ENCODE data around the gene DIAPH2.
"Not testable (repeated sequence)": the region's sequence is repeated elsewhere in the genome, so short reads cannot be mapped to it uniquely, and the experiment has no call there.

DIAPH2 gene

DNA sequence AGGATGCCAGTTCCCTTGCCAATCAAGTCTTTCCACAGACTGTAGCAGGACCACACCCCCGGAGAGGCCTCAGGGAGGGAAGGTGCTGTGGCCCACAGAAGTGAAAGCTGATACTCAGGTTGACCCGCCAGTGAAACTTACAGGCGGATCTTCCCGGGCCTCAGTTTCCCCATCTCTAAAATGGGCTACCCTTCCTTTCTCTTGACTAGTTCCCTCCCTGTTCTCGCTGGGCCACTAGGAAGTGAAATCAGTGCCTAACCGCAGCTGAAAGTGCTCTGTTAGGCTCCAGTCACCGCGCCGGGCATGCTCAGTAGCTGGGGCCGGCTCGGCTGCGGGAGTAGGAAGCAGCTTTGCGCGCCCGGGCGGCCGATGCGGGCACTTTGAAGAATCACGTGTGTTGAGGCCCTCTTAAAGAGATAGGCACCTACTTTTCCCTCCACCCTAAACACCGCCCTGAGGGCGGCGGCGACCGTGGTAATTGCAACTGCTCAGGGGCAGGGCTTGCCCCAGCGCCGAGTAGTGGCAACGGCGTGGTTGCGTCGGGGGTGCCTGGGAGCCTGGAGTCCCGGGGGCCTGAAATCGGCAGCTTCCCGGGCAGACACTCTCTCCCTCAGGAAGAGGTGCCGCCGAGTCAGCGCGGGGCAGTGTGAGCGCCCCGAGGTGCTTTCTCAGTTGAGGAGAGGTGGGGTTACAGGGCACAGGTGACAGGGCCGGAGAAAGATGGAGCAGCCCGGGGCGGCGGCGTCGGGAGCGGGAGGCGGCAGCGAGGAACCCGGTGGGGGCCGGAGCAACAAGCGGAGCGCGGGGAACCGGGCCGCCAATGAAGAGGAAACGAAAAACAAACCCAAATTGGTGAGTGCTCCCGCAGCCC is at the start of gene DIAPH2:
TSS of gene DIAPH2 (plus strand) at position 504 of the 871 bp plus-strand sequence.
- peak; percentile 88 for DNase-seq (ENCODE audit: low spot score)

DNA sequence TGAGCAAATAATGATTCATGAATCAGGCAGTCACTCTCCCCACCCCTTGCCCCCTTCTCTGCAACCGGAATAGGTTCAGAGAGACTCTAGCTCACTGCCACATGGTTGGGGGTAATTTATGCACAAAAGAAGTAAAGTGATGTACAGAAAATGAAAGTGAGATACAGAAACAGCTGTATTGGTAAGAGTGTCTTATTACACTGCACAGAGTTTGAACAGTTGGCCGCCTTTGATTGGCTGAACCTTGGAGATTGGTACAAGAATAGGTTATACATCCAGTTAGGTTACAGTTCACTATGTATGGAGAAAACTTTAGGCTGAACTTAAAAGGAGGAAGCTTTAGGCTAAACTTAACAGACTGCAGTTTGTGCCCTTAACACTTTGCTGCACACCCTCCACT is 34.6 kb upstream of the DIAPH2 start:
- DNase-seq (ENCODE audit: low spot score), result no peak

DNA sequence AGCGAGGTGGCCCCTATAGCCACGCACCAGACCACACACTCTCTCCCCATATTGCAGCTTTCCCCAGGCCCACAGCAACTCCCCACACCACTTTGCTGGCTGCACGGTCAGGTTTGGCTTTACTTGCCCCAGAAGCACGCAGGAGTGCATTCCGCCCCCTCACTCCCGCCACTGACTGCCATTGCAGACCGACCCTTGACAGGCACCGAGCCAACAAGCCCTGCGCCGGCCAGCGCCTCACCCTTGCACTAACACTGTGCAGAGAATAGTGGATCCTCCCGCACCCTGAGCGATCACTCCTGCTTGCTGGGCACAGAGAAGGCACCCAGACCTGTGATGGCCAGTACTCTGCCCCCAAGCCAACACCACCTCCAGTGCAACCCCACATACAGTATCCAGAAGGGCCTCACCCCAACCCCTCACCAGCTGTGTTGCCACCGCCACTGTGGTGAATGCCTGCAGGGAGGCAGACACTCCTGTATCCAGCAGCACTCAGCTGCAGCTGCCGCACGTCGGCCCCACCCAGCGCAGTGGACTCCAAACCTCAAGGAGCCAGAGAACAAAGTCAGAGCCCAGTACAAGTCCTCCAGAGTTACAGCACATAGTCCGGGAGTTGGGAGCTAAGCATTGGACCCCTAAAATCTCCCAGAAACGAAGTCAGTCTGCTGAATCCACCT is 28.6 kb upstream of the DIAPH2 start:
- no peak for DNase-seq (ENCODE audit: low spot score)

DNA sequence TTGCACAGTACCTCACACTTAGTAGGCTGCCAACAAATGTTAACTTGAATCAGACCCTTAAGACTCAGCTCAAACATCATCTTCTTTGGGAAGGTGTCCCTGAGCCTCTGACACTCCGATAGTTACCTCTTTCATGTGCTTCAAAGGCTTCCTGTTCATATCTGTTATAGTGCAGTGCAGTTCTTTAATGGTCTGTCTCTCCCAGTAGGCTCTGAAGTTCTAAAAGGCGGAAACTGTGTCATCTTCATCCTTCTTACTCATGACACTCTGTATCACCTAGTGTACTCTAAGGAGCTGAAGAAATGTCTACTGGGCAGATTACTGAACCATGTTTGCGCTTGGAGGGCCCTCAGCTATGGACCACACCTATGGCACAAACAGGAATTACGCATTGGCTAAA is 2.1 kb upstream of the DIAPH2 start:
- no peak for DNase-seq (ENCODE audit: low spot score)

DNA sequence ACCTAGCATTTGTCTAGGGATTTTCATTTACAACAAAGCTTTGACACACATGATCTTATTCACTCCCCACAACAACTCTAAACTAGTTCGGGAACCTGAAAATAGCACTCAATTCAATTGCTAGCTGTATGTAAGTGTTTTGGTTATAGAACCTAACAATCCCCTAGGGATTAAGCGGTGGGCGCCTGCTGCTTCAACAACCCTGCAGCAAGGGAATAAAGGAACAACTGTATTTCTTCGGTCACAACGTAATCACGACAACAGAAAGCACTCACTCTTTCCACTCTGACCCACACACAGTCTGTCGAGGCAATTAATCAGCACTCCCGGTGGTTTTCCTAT is 674 bp upstream of the DIAPH2 start:
- DNase-seq (ENCODE audit: low spot score), result no peak

DNA sequence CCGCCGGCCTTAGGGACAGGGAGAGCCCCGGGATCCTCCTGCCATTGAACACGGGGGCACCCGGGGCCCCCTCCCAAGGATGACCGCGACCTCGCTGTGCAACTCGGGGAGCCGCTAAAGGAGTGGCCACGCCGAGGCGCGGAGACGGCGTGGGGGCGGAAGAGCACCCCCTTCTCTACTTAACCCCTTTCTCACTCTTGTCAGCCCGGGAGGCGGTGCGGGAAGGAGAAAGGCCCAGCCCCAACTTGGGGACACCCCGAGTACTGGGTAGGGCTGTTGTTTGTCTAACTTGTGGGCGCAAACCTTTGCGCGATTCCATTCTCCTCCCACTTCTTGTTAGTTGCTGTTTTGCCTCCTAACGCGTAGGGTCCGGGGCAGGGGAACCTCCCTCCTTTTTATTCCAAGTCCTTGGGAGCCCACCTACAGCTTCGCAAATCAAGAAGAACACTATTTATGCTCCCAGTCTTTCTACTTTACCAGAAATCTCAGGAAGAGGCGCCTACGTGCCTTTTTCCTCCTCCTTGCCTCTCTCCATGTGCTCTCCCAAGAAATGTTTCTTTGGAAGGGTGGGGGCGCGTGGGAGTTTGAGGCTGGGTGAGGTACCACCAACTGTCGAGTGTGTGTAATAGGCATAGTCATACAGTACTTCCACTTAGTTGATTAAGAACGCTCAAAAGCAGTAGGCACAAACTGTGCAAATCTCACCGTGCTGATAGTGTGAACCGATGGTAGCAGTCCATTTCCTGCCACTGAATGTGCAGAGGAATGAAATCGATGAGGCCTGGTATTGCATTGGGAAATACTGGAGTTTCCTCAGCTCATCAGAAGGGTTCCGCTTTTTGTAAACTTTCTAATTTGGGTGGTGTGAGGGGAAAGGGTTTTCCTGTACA is 813 bp downstream of the DIAPH2 start:
- DNase-seq (ENCODE audit: low spot score), result peak; percentile 56

DNA sequence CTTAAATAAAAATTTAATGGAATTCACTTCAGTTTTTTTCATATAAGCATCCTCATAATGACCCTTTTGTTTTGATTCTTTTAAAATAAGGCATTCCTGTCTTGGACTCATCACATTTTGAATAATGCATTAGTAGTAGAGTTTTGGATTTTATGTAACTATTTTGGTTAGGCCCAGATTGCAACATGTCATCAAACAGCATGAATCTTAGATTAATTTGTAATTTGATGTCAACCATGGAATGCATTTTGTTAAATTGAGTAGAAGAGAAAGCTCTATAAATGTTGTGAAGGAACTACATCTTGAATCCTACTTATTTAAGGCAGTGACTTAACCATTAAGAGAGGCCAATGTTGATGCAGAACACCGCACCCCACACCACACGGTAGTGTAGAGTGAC is 3.1 kb downstream of the DIAPH2 start:
- DNase-seq (ENCODE audit: low spot score), result no peak

DNA sequence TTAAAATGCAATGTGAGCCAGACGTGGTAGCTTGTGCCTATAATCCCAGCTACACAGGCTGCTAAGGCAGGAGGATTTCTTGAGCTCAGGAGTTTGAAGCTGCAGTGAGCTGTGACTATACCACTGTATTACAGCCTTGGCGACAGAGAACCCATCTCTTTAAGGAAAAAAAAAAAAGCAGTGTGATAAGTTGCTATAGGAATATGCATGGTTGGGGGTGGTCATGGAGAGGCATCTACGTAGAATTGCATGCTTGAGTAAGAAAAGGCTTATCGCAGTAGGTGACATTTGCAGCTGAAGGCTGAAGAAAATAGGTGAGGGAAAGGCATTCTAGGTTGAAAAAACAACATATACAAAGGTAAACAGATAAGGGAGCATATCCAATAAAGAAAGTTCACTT is 4.1 kb downstream of the DIAPH2 start:
- no peak for DNase-seq (ENCODE audit: low spot score)

DNA sequence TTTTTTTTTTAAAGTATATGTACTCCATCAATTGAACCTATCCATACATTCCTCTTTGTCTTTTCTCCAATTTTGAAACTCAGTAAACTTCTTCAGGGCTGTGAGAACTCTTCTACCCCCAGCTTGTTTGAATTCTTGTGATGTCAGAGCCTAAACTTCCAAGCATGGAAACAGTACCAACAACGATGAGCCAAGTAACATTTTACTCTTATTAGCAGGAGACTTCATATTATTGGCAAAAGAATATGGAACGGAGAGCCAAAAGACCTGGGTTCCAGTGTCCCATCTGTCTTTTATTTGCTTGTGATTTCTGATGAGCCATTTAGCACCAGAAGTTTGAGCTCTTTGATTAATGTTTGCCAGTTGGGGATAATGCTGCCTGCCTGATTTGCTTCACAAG is 5.3 kb downstream of the DIAPH2 start:
- DNase-seq (ENCODE audit: low spot score), result no peak

DNA sequence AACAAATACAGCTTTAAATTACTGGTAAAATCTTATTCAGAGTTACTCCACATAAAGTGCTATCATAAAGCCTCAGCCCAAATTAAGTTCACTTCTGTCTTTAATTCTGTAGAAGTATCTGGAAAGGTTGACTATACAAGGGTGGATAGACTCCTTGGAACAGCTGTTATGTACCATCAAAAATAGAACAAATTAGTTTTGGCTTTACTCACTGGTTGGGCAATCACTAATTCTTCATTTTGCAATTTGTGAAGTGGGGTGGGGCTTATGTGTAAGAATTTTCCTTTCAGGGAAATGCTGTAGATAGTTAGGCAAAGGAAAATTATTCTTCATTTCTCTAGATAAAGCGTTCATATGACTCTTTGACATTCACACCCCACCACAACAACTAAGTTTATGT is 7.8 kb downstream of the DIAPH2 start:
- DNase-seq (ENCODE audit: low spot score), result no peak

DNA sequence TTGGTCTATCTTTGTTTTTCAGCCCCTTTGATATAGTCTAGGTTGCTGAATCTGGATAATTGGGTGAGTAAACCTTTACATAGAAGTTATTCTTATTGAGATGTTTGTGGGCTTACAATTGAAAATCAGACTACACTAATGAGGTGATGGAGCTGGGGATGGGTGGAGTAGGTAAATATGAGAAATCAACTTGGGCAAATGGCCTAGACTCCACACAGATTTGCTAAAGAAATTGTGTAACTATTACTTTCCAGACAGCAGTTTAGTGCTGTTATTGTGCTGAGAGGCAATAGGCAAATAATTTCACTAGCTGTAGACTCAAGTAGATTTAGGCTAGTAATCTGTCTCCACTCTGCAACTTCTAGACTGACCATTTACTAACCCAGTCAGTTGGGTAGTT is 8.2 kb downstream of the DIAPH2 start:
- DNase-seq (ENCODE audit: low spot score), result no peak

DNA sequence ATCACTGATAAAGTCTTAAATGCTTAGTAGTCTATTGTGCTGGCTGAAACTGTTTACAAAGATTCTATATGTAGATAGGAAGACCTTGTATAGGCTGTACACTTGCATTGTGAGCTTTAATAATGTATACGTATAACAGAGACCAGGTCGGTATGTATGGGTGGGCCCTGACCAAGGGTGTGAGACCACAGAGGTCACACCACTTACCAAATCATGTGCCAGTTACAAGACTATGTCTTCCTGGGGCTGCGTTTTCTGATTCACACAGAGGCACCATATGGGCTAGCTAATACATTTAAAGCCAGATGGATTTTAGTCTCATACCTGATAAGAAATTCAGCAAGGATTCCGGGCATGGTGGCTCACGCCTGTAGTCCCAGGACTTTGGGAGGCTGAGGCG is 8.8 kb downstream of the DIAPH2 start:
- DNase-seq (ENCODE audit: low spot score), result no peak

DNA sequence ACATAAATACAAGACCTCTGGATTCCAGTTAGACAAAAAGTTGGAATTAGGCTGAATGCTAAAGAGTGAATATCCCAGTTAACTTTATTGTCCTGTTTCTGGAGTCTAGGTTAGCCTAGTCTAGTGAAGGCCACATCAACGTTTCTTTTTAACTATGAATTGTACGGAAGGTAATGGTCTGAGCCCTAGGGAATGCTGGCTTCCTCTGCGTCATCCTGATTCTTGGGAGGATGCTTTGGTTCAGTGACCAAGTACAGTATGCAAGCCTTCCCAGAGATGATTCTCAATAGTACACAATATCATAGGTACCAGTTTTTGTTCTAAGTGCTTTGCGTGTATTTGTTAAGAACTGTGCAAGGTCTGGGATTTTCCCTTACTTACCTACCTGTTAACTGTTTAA is 11.8 kb downstream of the DIAPH2 start:
- DNase-seq (ENCODE audit: low spot score), result no peak

DNA sequence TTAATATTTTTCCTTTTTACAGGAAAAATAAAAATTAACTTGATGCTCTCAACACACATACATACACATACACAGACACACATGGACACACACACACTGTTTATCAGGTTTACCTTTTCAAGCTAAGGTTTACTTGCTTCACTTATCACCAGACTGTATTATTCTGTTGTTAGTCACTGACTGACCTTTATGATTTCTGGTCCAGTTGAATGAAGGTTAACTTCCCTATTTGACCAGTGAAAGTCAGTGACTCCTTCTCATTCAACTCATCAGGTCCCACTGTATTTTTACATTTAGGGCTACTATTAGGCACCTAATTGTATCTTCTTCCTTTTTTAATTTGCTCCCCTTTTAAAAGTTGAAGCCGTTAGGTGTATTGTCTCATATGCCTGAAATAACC is 16.0 kb downstream of the DIAPH2 start:
- DNase-seq (ENCODE audit: low spot score), result no peak

DNA sequence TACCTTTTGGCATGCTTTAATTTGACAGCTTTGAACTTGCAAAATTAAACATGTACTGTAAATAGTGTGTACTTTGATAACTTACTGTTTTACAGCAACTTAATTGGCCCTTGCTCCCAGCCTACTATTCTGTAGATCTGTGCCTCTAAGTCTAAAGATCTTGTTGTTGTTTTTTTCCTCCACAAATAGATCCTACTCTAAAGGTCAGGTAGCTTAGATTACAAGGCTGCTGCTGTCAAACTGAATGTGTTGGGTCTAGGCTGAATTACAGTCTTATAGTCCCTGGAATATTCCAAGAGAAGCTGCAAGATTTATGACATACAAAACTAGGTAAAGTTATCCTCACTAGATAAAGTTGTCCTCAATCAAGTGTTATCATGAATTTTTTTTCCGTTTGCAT is 18.7 kb downstream of the DIAPH2 start:
- no peak for DNase-seq (ENCODE audit: low spot score)

DNA sequence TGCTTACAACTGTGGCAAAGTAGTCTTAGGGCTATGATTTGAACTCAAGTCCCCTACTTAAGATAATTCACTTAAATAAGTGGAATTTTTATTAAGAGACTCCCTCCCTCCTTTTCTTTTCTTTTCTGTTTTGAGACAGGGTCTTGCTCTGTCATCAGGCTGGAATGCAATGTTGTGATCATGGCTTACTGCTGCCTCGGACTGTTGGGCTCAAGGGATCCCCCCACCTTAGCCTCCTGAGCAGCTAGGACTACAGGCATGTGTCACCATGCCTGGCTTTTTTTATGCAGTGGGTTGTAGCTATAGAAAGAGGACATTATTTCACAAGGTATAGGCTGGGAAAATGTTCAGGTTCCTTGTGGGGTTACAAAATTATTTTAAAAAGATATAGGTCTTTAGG is 19.2 kb downstream of the DIAPH2 start:
- no peak for DNase-seq (ENCODE audit: low spot score)

DNA sequence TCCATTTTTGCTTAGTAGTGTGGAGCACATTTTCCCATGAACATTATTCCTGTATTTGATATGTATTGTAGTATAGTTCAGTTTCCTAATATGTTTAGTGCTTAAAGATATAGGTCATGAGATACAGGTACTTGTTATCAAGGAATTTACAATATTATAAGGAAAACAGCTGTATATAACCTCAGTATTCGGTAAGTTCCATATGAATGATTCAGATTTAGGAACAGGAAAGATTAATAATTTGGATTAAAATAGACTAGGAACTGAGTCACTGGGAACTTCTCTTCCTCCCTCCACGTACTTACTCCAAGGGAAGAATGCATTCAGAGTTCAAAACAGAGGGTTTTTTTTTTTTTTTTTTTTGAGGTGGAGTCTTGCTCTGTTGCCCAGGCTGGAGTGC is 20.0 kb downstream of the DIAPH2 start:
- DNase-seq (ENCODE audit: low spot score), result no peak

DNA sequence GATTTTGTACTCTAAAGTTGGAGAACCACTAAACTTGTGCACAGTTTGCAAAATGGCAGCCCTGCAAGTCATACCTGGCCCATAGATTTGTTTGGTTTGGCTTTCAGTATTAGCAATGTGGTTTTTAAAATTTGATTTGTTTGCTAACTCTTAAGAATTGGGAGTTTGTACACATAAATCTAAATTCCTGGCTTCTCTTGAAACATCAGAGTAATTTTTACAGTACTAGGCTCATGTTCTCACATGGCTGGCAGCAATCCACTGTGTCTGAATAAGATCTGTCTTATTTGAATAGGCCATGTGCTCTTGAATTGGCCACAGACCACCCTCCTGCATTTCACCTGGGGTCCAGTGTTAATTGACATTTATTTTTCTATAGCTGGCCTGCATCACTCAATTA is 21.3 kb downstream of the DIAPH2 start:
- no peak for DNase-seq (ENCODE audit: low spot score)

DNA sequence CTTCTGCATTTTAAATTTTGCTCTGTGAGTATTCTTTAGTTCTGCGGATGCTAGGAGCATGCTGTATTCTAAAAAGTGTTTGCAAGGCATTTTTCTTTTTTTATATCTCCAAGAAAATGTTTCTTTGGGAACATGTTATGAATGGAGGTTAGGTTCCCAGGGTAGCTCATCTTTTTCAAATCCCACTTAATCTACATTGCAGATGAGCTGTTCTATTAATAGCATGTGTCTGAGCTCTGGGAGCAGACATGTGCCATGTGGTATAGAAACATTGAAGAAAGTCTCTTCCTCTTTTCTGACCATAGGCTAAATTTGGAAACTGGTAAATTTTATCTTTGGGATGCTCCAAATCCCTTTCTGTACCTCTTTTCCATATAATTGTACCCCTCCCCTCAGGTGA is 23.2 kb downstream of the DIAPH2 start:
- no peak for DNase-seq (ENCODE audit: low spot score)

DNA sequence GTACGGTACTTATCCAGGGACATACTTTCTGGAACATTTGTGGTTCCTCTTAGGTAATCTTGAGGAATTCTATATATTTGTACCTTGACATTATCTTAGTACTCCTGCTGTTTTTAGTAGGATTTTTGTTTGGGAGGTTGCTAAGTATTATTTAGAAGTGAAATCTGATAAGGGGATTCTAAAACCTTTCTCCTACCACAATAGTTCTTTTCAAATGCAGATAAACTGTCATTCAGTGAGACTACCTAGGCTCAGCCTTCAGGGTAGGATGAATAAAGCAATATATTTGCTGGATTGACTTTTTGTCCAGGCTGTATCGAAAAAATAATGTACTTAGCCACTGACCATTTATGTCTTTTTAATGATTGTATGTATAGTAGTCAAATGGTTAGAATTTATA is 25.4 kb downstream of the DIAPH2 start:
- DNase-seq (ENCODE audit: low spot score), result no peak

DNA sequence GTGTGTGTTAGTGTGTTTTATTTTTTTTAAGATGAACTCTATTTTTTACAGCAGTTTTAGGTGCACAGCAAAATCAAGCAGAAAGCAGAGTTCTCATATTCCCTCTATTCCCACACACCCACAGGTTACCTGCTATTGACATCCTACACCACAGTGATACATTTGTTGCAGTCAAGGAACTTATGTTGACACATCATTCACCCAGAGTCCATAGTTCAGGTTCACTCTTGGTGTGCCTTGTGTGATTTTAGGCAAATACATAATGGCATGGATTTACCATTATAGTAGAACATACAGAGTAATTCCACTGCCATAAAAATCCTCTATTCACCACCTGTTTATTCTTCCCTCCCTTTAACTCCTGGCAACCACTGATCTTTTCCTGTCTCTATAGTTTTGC is 28.7 kb downstream of the DIAPH2 start:
- no peak for DNase-seq (ENCODE audit: low spot score)

DNA sequence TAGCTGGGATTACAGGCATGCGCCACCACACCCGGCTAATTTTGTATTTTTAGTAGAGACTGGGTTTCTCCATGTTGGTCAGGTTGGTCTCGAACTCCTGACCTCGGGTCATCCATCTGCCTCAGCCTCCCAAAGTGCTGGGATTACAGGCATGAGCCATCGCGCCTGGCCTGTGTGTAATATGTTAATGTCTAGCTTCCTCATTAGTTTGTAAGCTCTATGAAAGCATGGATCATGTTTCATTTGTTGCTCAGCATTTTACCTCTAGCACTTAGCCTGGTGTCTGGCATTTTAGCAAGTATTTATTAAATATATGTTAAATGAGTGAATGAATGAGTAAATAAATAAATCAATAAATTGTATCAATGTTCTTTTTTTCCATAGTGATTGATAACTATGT is 29.8 kb downstream of the DIAPH2 start:
- DNase-seq (ENCODE audit: low spot score), result not testable (repeated sequence)

DNA sequence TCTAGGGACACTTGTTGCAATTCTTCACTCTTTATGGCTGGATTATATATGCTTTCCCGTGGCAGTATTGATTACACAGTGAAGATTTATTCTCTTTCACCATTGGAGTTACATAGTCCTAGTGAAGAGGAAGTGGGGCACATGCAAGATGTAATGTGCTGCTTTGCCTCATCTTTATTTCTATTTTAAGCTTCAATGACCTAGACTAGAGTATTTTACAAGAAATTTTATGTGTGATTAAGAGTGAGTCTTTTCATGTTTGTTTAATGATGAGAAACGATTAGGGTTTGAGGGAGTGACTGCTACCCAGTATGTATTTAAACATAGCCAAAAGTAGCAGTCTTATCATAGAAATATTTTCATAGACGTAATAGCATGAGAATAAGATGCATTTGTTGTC is 30.8 kb downstream of the DIAPH2 start:
- no peak for DNase-seq (ENCODE audit: low spot score)

Measured in ecto neural progenitor cell (in vitro differentiated cells).